Osteoblast (primary cell): Measurements from ENCODE around the gene IL19. TPM values are rescaled to one million over a fixed set of nuclear protein-coding genes. Genes with fewer than 3 reads are reported as not detected.

Experiments used
- DNase-seq: peaks from one replicate; pipeline ENCODE4 v3.0.0; 2011; ENCODE audit warnings: low spot score, mixed read lengths; ENCODE audit not compliant: insufficient read length; ENCODE audit errors: missing footprints
- H2AFZ ChIP-seq: 2 replicates; pipeline ENCODE4 v1.6.0; 2011; ENCODE audit warnings: mild to moderate bottlenecking, low read length
- H3K27ac ChIP-seq: 2 replicates; pipeline ENCODE4 v1.5.1; 2011; ENCODE audit warnings: mild to moderate bottlenecking, low read depth, low read length, moderate library complexity
- H3K27me3 ChIP-seq: 2 replicates; pipeline ENCODE4 v1.6.0; 2012; ENCODE audit warnings: mild to moderate bottlenecking, control low read depth, inconsistent platforms, low read length, moderate library complexity; ENCODE audit not compliant: insufficient read depth
- H3K36me3 ChIP-seq: 2 replicates; pipeline ENCODE4 v1.5.1; 2011; ENCODE audit warnings: mild to moderate bottlenecking, low read length, control low read depth, moderate library complexity; ENCODE audit not compliant: insufficient read depth
- H3K4me1 ChIP-seq: 2 replicates; pipeline ENCODE4 v1.5.1; 2011; ENCODE audit warnings: mild to moderate bottlenecking, low read length, control low read depth, moderate library complexity; ENCODE audit not compliant: insufficient read depth
- H3K4me2 ChIP-seq: 2 replicates; pipeline ENCODE4 v1.6.0; 2011; ENCODE audit warnings: mild to moderate bottlenecking, low read length; ENCODE audit not compliant: insufficient read depth
- H3K4me3 ChIP-seq: fragments of 200-600 bp; sonication (generic); 3 replicates; pipeline ENCODE4 v1.5.1; 2012; ENCODE audit warnings: mild to moderate bottlenecking, low read length, inconsistent platforms; ENCODE audit not compliant: insufficient read depth
- H3K79me2 ChIP-seq: 2 replicates; pipeline ENCODE4 v1.6.0; 2012; ENCODE audit warnings: mild to moderate bottlenecking, low read length, control low read depth, inconsistent platforms; ENCODE audit not compliant: insufficient read depth
- H3K9me3 ChIP-seq: 2 replicates; pipeline ENCODE4 v1.5.1; 2011; ENCODE audit warnings: low read depth, low read length, control low read depth
- H4K20me1 ChIP-seq: 2 replicates; pipeline ENCODE4 v1.6.0; 2012; ENCODE audit warnings: mild to moderate bottlenecking, low read length, control low read depth; ENCODE audit not compliant: insufficient read depth
- total RNA-seq: library from RNA; depleted of rRNA; stranded (reverse); fragments of >200 nt; gene quantifications from 2 replicates; pipeline ENCODE4 v1.2.3, GENCODE V29; 2012
- TF ChIP-seq, protein P1 (sequence below): IDR thresholded peaks from 2 replicates; pipeline ENCODE4 v1.5.1; 2011; ENCODE audit warnings: mild to moderate bottlenecking, low read depth, low read length, moderate library complexity; ENCODE audit errors: extremely low read depth

Gene IL19
- total RNA-seq, 1 donor: not detected

DNA sequence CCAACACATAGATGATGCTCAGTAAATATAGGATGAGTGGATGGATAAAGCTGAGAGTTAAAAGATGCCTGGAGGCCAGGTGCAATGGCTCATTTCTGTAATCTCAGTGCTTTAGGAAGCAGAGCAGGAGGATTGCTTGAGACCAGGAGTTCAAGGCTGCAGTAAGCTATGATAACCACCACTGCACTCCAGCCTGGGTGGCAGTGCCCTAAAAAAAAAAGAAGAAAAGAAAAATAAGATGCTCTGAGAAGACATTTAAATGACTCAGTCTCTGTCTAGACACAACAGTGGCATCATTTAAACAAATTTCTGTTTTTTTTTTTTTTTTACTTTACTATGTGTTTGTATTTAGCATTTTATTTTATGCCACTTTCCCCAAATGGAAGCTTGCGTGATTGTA, 25.3 kb upstream of the IL19 start:
- Histone ChIP-seq H4K20me1 (no peaks in the 10 kb centered on the region), H3K4me3 (no peak overlapping the region), H3K79me2 (no peaks in the 10 kb centered on the region), H2AFZ (no peak overlapping the region), H3K27me3 (peaks cover 4% of the 10 kb centered on the region), H3K4me1 (no peaks in the 10 kb centered on the region), H3K9me3 (no peaks in the 10 kb centered on the region), H3K27ac (no peak overlapping the region), H3K36me3 (no peaks in the 10 kb centered on the region), H3K4me2 (no peak overlapping the region)
- no peak for DNase-seq
- TF ChIP-seq, protein P1, sequence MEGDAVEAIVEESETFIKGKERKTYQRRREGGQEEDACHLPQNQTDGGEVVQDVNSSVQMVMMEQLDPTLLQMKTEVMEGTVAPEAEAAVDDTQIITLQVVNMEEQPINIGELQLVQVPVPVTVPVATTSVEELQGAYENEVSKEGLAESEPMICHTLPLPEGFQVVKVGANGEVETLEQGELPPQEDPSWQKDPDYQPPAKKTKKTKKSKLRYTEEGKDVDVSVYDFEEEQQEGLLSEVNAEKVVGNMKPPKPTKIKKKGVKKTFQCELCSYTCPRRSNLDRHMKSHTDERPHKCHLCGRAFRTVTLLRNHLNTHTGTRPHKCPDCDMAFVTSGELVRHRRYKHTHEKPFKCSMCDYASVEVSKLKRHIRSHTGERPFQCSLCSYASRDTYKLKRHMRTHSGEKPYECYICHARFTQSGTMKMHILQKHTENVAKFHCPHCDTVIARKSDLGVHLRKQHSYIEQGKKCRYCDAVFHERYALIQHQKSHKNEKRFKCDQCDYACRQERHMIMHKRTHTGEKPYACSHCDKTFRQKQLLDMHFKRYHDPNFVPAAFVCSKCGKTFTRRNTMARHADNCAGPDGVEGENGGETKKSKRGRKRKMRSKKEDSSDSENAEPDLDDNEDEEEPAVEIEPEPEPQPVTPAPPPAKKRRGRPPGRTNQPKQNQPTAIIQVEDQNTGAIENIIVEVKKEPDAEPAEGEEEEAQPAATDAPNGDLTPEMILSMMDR: no peak

GRCh38 chr1:206748348-206749030, 22.1 kb upstream of the IL19 start:
- Histone ChIP-seq H3K27ac (no peak overlapping the region), H3K4me1 (peaks cover 8% of the 10 kb centered on the region), H3K4me2 (no peak overlapping the region), H3K9me3 (no peaks in the 10 kb centered on the region), H2AFZ (no peak overlapping the region), H4K20me1 (no peaks in the 10 kb centered on the region), H3K79me2 (no peaks in the 10 kb centered on the region), H3K27me3 (peaks cover 4% of the 10 kb centered on the region), H3K36me3 (no peaks in the 10 kb centered on the region), H3K4me3 (no peak overlapping the region)
- DNase-seq: no peak
- TF ChIP-seq, protein P1: no peak

DNA sequence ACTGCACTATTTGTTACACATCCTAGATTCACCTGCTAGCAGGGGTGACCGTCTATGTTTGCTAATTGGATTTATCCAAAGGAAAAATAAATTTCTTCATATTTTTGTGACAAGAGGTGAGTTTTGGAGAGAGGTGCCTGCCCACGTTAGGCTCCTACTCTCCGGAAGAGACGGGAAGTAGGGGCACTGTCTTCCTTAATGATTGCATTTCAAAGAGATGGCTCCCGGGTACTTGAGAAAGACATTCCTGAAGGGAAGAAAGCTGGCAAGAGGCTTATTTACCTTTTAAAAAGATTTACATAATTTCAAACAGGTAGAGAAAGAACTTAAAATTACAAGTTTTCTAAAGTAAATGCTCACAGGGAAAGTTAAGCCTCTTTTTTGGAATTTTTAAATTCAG, 18.7 kb upstream of the IL19 start:
- Histone ChIP-seq H3K9me3 (no peaks in the 10 kb centered on the region), H3K27me3 (peaks cover 4% of the 10 kb centered on the region), H2AFZ (no peak overlapping the region), H3K27ac (no peak overlapping the region), H3K4me1 (peaks cover 19% of the 10 kb centered on the region), H3K4me2 (no peak overlapping the region), H3K79me2 (no peaks in the 10 kb centered on the region), H3K4me3 (no peak overlapping the region), H4K20me1 (no peaks in the 10 kb centered on the region), H3K36me3 (no peaks in the 10 kb centered on the region)
- TF ChIP-seq, protein P1: no peak
- DNase-seq: no peak

GRCh38 chr1:206752481-206752880, 18.1 kb upstream of the IL19 start:
- peaks cover 4% of the 10 kb centered on the region for H3K27me3 ChIP-seq
- H3K4me2 ChIP-seq: no peak overlapping the region
- no peak for DNase-seq
- H4K20me1 ChIP-seq: no peaks in the 10 kb centered on the region
- H3K79me2 ChIP-seq: no peaks in the 10 kb centered on the region
- TF ChIP-seq, protein P1: no peak
- no peaks in the 10 kb centered on the region for H3K36me3 ChIP-seq
- no peak overlapping the region for H3K4me3 ChIP-seq
- peaks cover 19% of the 10 kb centered on the region for H3K4me1 ChIP-seq
- no peaks in the 10 kb centered on the region for H3K9me3 ChIP-seq
- H2AFZ ChIP-seq: no peak overlapping the region
- no peak overlapping the region for H3K27ac ChIP-seq
